IMR-90 (cell line): Measurements from ENCODE around the gene L3MBTL2.

Source experiments
- CEBPB ChIP-seq: IDR thresholded peaks from 2 replicates; pipeline ENCODE4 v1.6.1; 2012; ENCODE audit warnings: low read depth, low read length, improper control_type of control experiment
- CTCF ChIP-seq: conservative IDR thresholded peaks from 2 replicates; pipeline ENCODE4 v1.5.1; 2012; ENCODE audit warnings: mild to moderate bottlenecking, low read depth, low read length, improper control_type of control experiment
- MAFK ChIP-seq: IDR thresholded peaks from 2 replicates; pipeline ENCODE4 v1.6.1; 2012; ENCODE audit warnings: low read depth, low read length, improper control_type of control experiment
- MXI1 ChIP-seq: IDR thresholded peaks from 2 replicates; pipeline ENCODE4 v1.6.1; 2012; ENCODE audit warnings: low read depth, mild to moderate bottlenecking, low read length, moderate library complexity, borderline replicate concordance
- POLR2A ChIP-seq: IDR thresholded peaks from 2 replicates; pipeline ENCODE4 v1.6.1; 2012; ENCODE audit warnings: mild to moderate bottlenecking, low read depth, low read length
- RCOR1 ChIP-seq: IDR thresholded peaks from 2 replicates; pipeline ENCODE4 v1.6.1; 2012; ENCODE audit warnings: mild to moderate bottlenecking, low read length, improper control_type of control experiment; ENCODE audit not compliant: insufficient replicate concordance

GRCh38 chr22:41215409-41215808 lies 10.3 kb downstream of the L3MBTL2 start:
- TF ChIP-seq MAFK = no peak
- TF ChIP-seq CTCF = no peak
- TF ChIP-seq POLR2A = no peak
- no peak for TF ChIP-seq MXI1
- TF ChIP-seq RCOR1 = no peak
- TF ChIP-seq CEBPB = no peak
